GM12872 (cell line): Measurements from ENCODE around the gene ANKRD65.

Experiments
- CTCF ChIP-seq: IDR thresholded peaks from 3 replicates; pipeline ENCODE4 v1.5.1; 2011; ENCODE audit warnings: low read depth, mild to moderate bottlenecking, low read length, moderate library complexity; ENCODE audit not compliant: insufficient read depth

ANKRD65 gene

GRCh38 chr1:1419363-1419812, 1.7 kb downstream of the ANKRD65 start:
- TF ChIP-seq CTCF = no peak

GRCh38 chr1:1418464-1419362, 2.4 kb downstream of the ANKRD65 start:
- no peak for TF ChIP-seq CTCF

- TF ChIP-seq CTCF = no peak
Observed at GRCh38 chr1:1415751-1416150, 5.3 kb downstream of the ANKRD65 start.

- TF ChIP-seq CTCF = no peak
Observed at GRCh38 chr1:1411626-1412025, 9.4 kb downstream of the ANKRD65 start.

- 0 out of 3 replicates have a peak, but pooled peaks have one; percentile 22 for TF ChIP-seq CTCF
Observed at GRCh38 chr1:1407636-1408318, 13.3 kb downstream of the ANKRD65 start.

GRCh38 chr1:1406821-1407635, 14.0 kb downstream of the ANKRD65 start, which contains the start of gene MRPL20:
MRPL20 (minus strand) TSS chr1:1407293; CDS start chr1:1407217, 76 bp downstream.
- TF ChIP-seq CTCF = no peak
